Progenitor cell of endocrine pancreas (in vitro differentiated cells): ENCODE results near the gene KIAA1328. TPM values are rescaled to one million over a fixed set of nuclear protein-coding genes. Genes with fewer than 3 reads are reported as not detected.
A peak's percentile ranks its signal among the peaks of the same experiment; 100 is the strongest.

ENCODE experiments used
- DNase-seq: peaks from one replicate; pipeline ENCODE4 v3.0.0; 2021; ENCODE audit warnings: low spot score; ENCODE audit not compliant: unreplicated experiment
- H3K27ac Mint-ChIP-seq: 2 replicates; pipeline ENCODE4 v1.8.0; 2021; ENCODE audit warnings: mild to moderate bottlenecking, moderate library complexity, mixed read lengths
- H3K27me3 Mint-ChIP-seq: 2 replicates; pipeline ENCODE4 v1.8.0; 2021; ENCODE audit warnings: mixed read lengths
- H3K36me3 Mint-ChIP-seq: 2 replicates; pipeline ENCODE4 v1.8.0; 2022; ENCODE audit warnings: mixed read lengths; ENCODE audit not compliant: insufficient read depth
- H3K4me1 Mint-ChIP-seq: 2 replicates; pipeline ENCODE4 v1.8.0; 2021; ENCODE audit warnings: low read depth, mixed read lengths
- H3K4me3 Mint-ChIP-seq: 2 replicates; pipeline ENCODE4 v1.8.0; 2021; ENCODE audit warnings: low read depth, mild to moderate bottlenecking, moderate library complexity, mixed read lengths
- H3K9me3 Mint-ChIP-seq: 2 replicates; pipeline ENCODE4 v1.8.0; 2021; ENCODE audit warnings: low read depth, mixed read lengths
- total RNA-seq: library from RNA; stranded (reverse); gene quantifications from 2 replicates; pipeline ENCODE4 v1.2.1, GENCODE V29; 2021
- TF ChIP-seq, protein P1 (sequence below): fragments of 200-600 bp; sonication (generic); IDR thresholded peaks from one replicate; pipeline ENCODE4 v1.5.0; 2021; ENCODE audit warnings: antibody characterized with exemption, mild to moderate bottlenecking; ENCODE audit not compliant: unreplicated experiment

KIAA1328 gene
- total RNA-seq, 1 donor from 2014 or later, result 12.4 TPM

GRCh38 chr18:37251679-37252078 lies 422.8 kb downstream of the KIAA1328 start:
- H3K27me3 Mint-ChIP-seq, result peaks cover 30% of the 10 kb centered on the region

GRCh38 chr18:37252342-37252741 lies 423.4 kb downstream of the KIAA1328 start:
- H3K4me3 Mint-ChIP-seq, result peak overlapping the region; percentile 79
- H3K36me3 Mint-ChIP-seq, result no peaks in the 10 kb centered on the region
- TF ChIP-seq, protein P1, sequence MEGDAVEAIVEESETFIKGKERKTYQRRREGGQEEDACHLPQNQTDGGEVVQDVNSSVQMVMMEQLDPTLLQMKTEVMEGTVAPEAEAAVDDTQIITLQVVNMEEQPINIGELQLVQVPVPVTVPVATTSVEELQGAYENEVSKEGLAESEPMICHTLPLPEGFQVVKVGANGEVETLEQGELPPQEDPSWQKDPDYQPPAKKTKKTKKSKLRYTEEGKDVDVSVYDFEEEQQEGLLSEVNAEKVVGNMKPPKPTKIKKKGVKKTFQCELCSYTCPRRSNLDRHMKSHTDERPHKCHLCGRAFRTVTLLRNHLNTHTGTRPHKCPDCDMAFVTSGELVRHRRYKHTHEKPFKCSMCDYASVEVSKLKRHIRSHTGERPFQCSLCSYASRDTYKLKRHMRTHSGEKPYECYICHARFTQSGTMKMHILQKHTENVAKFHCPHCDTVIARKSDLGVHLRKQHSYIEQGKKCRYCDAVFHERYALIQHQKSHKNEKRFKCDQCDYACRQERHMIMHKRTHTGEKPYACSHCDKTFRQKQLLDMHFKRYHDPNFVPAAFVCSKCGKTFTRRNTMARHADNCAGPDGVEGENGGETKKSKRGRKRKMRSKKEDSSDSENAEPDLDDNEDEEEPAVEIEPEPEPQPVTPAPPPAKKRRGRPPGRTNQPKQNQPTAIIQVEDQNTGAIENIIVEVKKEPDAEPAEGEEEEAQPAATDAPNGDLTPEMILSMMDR, result no peak
- peaks cover 6% of the 10 kb centered on the region for H3K4me1 Mint-ChIP-seq
- no peak overlapping the region for H3K27ac Mint-ChIP-seq
- DNase-seq, result no peak
- H3K9me3 Mint-ChIP-seq, result no peaks in the 10 kb centered on the region
- H3K27me3 Mint-ChIP-seq, result peaks cover 37% of the 10 kb centered on the region

More at GRCh38 chr18:37251679-37252078, 422.8 kb downstream of the KIAA1328 start:
- Mint-ChIP-seq H3K4me3 (no peak overlapping the region), H3K27ac (no peak overlapping the region), H3K36me3 (peaks cover 1% of the 10 kb centered on the region), H3K9me3 (no peaks in the 10 kb centered on the region), H3K4me1 (peaks cover 6% of the 10 kb centered on the region)
- TF ChIP-seq, protein P1, result no peak
- DNase-seq, result no peak

- Mint-ChIP-seq H3K9me3 (no peaks in the 10 kb centered on the region), H3K4me3 (peak overlapping the region; percentile 79), H3K27me3 (peaks cover 41% of the 10 kb centered on the region), H3K4me1 (peaks cover 6% of the 10 kb centered on the region), H3K27ac (no peak overlapping the region), H3K36me3 (no peaks in the 10 kb centered on the region)
- TF ChIP-seq, protein P1, result no peak
- no peak for DNase-seq
Observed at GRCh38 chr18:37252854-37253393, 424.0 kb downstream of the KIAA1328 start.

DNA sequence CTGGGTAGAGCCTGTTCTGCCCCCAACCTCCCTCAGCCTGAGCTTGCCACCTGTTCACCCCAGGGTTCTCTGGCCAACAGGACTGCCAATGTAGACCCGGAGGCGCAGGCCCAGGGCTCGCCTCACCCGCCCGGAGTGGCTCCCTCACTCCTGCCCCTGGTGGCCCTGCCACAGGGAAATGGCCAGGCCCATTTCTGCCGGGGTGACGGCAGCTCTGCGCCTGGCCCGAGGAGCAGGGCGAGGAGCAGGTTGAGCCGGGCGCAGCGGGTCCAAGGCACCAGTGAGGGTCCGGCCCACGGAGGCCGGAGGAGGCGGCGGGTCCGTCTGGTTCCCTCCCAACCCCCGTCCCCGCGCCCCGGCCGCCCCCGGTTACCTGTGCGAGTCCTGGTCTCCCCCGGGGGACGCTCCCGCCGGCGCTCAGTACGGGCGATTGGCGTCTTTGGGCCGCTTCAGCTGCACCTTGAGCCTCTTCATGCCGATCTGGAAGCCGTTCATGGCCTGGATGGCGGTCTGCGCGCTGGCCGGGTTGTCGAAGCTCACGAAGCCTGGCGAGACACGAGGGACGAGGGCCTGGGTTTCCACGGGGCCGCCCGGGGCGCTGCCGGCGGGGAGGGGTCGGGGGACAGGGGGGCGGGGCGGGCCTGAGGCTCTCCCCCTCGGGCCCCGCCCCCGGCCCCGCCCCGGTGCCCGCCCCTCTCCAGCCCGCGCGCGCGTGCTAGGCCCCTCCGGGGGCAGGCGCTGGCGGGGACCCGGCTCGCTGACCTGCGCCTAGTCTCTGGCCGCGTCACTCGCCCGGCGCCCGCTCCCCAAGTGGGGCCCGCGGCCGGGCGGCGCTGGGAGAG lies 424.7 kb downstream of the KIAA1328 start:
- Mint-ChIP-seq H3K27me3 (peaks cover 47% of the 10 kb centered on the region), H3K4me3 (peak overlapping the region; percentile 79), H3K9me3 (no peaks in the 10 kb centered on the region), H3K4me1 (peaks cover 6% of the 10 kb centered on the region), H3K36me3 (no peaks in the 10 kb centered on the region), H3K27ac (no peak overlapping the region)
- DNase-seq, result peak; percentile 68
- TF ChIP-seq, protein P1, result peak; percentile 39

DNA sequence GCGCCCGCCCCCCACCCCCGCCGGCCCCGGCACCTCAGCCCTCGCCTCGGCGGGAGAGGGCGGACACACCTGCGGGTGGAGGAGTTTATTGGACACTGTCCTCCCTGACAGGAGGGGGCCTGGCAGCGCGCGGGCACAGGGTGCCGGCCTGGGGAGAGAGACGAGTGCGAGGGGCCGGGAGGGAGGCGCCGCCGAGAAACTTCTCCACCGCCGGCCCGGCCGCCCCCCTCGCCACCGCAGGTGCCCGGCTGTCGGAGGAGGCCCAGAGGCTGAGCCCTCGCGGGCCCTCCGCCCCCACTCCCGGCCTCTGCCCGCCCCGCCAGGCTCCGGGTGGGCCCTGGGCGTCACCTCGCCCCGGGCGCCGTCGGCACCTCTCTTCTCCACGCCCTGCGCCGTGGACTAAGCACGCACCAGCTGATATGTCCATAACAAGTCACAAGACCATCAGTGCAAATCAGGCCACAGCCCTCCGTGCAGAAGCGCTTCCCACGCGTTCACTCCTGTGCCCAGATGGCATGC lies 425.4 kb downstream of the KIAA1328 start:
- peaks cover 6% of the 10 kb centered on the region for H3K4me1 Mint-ChIP-seq
- H3K36me3 Mint-ChIP-seq, result no peaks in the 10 kb centered on the region
- peaks cover 49% of the 10 kb centered on the region for H3K27me3 Mint-ChIP-seq
- peak overlapping the region; percentile 49 for H3K27ac Mint-ChIP-seq
- TF ChIP-seq, protein P1, result no peak
- H3K4me3 Mint-ChIP-seq, result peak overlapping the region; percentile 78
- no peaks in the 10 kb centered on the region for H3K9me3 Mint-ChIP-seq
- DNase-seq, result no peak
